ENCODE data around the gene MACROH2A1.

Gene MACROH2A1

DNA sequence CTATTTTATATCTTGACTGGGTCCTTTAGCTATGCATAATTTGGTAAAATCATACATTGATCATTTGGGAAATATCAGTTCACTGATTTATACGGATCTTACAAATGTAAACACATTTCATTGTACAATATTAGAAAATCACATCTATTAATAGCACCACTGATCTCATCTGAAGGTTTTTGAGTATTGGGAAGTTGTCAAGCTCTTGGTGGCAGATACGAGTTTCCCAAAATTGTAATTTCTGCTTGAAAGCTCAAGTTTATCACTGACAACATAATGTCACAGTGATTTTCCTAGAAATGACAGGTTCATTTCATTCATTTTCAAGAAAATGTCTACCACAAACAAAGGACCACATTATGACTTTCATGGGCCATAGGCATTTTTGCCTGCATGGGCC lies 3.0 kb upstream of the MACROH2A1 start:
- no peak for TF ChIP-seq ZFX (IDR thresholded peaks at IDR 0.05)
- TF ChIP-seq, protein P1, sequence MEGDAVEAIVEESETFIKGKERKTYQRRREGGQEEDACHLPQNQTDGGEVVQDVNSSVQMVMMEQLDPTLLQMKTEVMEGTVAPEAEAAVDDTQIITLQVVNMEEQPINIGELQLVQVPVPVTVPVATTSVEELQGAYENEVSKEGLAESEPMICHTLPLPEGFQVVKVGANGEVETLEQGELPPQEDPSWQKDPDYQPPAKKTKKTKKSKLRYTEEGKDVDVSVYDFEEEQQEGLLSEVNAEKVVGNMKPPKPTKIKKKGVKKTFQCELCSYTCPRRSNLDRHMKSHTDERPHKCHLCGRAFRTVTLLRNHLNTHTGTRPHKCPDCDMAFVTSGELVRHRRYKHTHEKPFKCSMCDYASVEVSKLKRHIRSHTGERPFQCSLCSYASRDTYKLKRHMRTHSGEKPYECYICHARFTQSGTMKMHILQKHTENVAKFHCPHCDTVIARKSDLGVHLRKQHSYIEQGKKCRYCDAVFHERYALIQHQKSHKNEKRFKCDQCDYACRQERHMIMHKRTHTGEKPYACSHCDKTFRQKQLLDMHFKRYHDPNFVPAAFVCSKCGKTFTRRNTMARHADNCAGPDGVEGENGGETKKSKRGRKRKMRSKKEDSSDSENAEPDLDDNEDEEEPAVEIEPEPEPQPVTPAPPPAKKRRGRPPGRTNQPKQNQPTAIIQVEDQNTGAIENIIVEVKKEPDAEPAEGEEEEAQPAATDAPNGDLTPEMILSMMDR (conservative IDR thresholded peaks at IDR 0.05) = no peak
- no peak overlapping the region for H3K27ac ChIP-seq

DNA sequence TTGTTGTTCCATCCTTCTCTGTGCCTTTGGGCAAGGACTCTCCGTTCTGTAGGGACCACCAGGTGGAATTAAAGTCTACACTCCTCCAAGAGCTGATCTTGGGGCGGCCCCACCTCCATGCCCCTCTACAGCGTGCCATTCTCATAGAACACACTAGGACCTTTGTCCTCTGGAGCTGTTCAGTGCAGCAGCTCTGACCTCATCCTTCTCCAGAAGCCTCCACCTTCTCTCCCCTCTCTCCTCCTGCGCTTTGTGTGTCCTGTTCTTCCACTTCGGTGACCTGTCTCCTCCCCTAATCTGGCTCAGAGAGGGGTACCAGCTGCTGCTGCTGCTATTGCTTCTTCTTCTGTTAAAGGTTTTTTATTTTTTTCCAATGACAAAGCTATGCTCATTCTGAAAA lies 1.8 kb upstream of the MACROH2A1 start:
- H3K27ac ChIP-seq = no peak overlapping the region
- TF ChIP-seq, protein P1 (conservative IDR thresholded peaks at IDR 0.05) = no peak
- TF ChIP-seq ZFX (IDR thresholded peaks at IDR 0.05) = no peak

DNA sequence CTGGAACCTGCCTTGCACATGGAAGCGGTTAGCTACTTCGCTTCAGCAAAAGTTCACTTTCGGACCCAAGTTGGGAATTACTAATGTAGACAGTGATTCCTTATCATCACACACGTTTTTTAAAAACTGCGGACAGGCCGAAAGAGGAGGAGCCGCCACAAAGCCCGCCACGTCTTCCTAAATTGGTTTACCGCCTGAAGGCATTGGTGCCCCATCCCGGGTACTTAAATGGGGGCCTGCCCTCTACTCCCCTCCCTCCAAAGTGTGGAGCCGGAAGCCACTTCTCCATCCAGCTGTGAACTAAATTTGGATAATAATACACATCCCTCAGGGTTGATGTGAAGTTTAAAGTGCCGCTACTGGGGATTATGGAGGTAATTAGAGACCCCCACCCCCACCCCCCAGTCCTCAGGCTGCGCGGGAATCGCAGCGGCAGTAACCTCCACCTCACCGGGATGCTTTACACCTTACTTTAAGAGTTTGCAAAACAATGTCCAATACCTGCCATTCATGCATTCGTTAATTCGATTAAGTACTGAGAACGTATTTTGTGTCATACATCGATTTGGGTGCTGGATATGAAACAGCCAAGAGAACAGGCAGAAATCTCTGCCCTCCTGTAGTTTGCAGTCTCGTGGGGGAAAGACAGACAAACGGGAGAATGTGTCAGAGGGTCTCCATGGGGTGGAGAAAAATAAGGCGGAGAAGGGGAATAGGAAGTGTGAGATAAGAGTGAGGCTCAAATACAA lies 937 bp upstream of the MACROH2A1 start:
- no peak for TF ChIP-seq ZFX (IDR thresholded peaks at IDR 0.05)
- TF ChIP-seq, protein P1 (conservative IDR thresholded peaks at IDR 0.05) = no peak
- peak overlapping the region; percentile 99 for H3K27ac ChIP-seq

DNA sequence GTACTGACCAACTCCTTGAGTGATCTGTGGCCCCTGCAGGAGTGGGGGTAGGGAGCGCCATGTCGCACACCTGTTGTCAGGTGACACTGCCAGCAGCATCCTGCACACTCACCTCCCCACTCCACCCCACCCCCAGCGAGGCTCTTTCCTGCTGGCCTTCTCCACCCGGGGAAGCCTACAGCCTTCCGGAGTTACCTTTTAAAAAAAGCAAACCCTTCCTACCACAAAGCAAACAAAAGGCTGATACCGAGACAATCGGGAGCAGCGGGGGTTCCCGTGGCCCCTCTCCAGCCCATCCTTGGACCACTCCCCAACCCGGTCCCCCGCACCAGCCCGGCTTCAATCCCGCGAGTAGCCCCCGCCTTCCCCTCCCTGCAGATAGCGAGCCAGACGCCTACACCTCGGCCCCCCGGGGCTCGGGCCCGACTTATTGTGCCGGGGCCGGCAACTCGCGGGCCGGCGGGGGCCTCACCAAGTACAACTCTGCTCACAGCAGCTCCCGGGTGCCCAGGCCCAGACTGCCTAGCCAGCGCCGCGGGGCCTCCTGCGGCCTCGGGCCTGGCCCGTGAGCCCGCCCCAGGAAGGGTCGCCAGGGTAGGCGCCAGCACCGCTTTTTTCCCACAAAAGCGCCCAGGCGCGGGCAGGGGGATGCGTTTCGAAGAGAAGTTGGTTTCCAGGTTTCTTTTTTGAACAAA lies 724 bp downstream of the MACROH2A1 start:
- peak overlapping the region; percentile 99 for H3K27ac ChIP-seq
- TF ChIP-seq, protein P1 (conservative IDR thresholded peaks at IDR 0.05) = no peak
- no peak for TF ChIP-seq ZFX (IDR thresholded peaks at IDR 0.05)

DNA sequence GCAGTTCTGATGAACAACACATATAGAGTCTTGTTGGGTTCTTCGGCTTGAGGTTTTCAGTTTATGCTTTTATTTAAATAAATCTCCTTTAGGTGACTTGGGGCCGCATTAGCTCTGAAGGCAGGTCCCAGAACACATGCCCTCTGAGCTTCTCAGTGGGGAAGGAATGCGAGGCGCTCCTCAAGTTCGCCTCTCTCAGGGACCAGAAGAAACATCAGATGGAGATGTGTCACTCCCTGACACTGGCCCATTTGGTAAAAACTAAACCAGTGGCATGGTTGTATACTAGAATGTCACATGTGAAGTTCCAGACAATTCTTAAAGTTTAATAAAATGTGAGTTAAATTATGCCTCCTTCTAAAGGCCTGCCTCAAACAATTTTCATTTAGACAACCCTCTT lies 1.9 kb downstream of the MACROH2A1 start:
- H3K27ac ChIP-seq = peak overlapping the region; percentile 15
- no peak for TF ChIP-seq ZFX (IDR thresholded peaks at IDR 0.05)
- TF ChIP-seq, protein P1 (conservative IDR thresholded peaks at IDR 0.05) = no peak

DNA sequence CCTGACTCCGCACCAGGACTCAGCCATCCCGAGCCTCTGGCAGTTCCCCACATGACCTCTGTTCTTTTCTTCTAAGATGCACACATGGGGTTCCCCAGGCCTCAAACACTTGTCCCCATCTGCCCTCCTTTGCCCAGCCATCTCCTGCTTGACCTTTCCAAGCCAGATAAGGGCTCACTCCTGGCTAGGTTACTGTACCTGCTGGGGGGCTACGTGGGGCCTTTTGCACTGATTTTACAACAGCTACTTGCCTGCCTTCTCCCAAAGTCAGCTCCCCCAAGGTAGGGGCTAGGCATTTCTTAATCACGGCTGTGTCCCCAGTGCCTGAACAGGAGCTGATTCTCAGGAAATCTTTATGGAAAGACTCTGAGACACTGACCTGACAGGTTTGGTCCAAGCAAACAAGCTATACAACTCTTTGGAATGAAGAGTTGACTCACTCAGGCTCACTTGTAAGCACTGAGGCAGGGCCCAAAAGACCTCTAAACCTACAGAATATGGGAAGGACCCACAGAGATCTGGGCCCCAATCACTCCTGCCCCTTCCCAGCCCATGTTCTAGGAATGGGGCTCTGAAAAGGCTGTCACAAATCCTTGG lies 2.5 kb downstream of the MACROH2A1 start:
- TF ChIP-seq, protein P1 (conservative IDR thresholded peaks at IDR 0.05) = no peak
- no peak for TF ChIP-seq ZFX (IDR thresholded peaks at IDR 0.05)

DNA sequence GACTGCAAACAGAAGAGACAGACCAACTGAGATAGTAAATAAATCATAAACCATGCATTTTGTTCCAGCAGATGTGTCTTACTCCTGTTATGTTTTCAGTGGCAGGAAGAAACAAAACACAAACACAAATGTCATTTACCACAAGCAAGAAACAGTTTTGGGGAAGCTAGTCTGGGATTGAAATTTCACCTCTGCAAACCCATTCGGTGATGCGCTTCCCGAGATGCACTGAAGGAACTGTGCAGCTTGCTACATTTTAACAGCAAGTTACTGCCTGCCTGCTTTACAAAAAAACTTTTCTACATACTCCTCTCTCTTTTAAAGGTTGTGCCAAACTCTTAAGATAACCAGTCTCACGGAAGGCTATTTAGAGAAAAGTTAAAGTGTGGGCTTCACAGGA lies 3.2 kb downstream of the MACROH2A1 start:
- H3K27ac ChIP-seq = no peak overlapping the region
- TF ChIP-seq, protein P1 (conservative IDR thresholded peaks at IDR 0.05) = no peak
- no peak for TF ChIP-seq ZFX (IDR thresholded peaks at IDR 0.05)

More for the DNA sequence above, 2.5 kb downstream of the MACROH2A1 start:
- H3K27ac ChIP-seq = peak overlapping the region; percentile 15
